ENCODE results near the gene PEPD.

- TF ChIP-seq CTCF (IDR thresholded peaks at IDR 0.05), result no peak
- no peak for TF ChIP-seq ZFX (IDR thresholded peaks at IDR 0.05; ENCODE audit: borderline replicate concordance)
Measured at GRCh38 chr19:33556261-33556660, 34.7 kb upstream of the PEPD start.
